Stimulated activated CD4-positive, alpha-beta T cell treated with anti-CD3 and anti-CD28 coated beads, TNF-alpha, amount 100 ng/mL, for 24 hours (primary cell): ENCODE measurements around the gene PLXDC1.
A peak's percentile ranks its signal among the peaks of the same experiment; 100 is the strongest.
"Not testable (repeated sequence)": the region's sequence is repeated elsewhere in the genome, so short reads cannot be mapped to it uniquely, and the experiment has no call there.

Experiments
- DNase-seq, 3 experiments: peaks; one replicate each; pipeline ENCODE4 v3.0.0-alpha.2; 2020; ENCODE audit warnings: low read depth in 3 of 3

PLXDC1 gene

GRCh38 chr17:39155654-39156053 lies 4.2 kb upstream of the PLXDC1 start:
- DNase-seq = no peak

- DNase-seq = peak; percentile 90
Observed at GRCh38 chr17:39153599-39154051, 2.2 kb upstream of the PLXDC1 start.

GRCh38 chr17:39151943-39152818 lies 744 bp upstream of the PLXDC1 start:
- no peak for DNase-seq

GRCh38 chr17:39150795-39151149 lies 665 bp downstream of the PLXDC1 start:
- DNase-seq = no peak

DNA sequence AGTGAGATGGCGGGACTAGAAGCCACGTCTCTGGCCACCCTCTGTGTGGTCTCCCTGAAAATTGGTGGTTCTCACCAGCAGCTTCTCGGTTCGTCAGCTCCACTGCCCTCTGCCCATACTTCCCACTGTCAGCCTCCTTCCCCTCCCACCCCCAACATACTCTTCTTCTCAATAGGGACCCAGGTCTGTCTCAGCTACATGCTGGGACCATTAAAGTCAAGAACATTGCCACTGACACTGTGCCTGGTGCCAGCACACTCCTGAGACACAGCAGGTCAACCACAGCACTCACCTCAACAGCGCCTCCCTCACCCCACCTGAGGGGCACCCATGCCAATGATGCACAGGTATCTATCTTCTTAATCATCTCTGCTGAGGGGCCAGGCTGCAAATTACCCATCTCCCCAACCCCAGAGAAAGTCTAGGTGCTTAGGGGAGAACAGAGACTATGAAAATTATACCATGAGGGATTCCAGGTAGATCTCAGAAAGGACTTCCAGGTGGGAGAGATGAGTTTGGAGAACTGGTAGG lies 1.3 kb downstream of the PLXDC1 start:
- DNase-seq = no peak

DNA sequence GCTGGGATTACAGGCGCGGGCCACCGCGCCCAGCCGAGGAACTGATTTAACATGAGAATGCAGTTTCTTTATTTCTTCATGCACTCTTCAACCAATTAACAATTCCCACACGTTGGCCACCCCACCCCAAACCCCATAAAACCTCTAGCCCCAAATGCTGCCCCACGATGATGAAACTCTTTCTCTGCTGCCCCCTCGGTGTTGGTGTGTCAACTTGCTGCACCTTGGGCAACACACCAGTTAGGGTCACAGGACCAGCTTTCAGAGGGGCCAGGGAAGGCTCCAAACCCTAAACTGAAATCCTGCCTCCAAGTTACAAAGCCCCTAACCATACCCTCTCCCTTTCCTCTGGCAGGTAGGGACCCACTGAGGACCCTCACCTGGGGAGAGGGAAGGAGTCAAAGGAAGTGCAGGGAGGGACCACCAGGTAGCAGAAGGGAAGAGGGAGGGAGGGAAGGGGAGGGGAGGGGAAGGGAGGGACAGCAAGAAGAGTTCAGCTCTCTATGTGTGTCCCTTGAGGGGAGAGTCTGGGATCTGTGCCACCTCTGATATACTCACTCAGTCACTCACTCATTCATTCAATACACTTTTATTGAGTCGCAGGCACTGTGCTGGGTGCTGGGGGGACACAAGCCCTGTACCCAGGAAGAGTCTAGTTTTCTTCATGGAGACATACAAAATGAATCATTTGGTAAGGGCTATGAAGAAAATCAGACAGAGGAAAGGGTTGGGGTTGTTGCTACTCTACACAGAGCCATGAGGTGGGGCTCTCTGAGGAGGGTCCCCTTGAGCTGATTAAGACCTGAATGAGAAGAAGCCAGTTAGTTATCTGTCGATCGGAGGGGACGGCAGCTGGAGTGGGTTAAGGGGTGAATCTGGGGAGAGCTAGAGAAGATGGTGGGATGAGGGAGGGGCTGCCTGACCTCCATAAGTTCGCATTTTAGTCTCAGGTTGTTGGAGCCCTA lies 3.9 kb downstream of the PLXDC1 start:
- DNase-seq = no peak

- DNase-seq = no peak
Observed at GRCh38 chr17:39146273-39146672, 5.2 kb downstream of the PLXDC1 start.

DNA sequence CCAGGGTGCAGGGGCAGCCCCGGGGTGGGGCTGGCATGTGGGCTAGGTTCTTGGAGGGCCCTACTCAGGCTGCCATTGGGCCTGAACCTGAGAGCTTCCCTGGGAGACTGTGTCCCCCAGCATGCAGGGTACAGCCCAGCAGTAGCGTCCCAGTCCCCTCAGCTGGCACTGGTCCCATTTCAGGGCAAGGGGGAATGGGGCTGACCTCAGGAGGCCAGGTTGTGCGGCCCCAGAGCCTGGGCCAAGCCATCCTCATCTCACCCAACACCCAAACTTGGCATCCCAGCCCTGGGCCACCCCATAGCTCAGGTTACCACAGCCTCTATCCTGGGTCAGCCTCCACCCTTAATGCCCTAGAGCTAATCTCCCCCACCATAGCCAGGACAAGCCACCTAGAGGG lies 6.3 kb downstream of the PLXDC1 start:
- no peak for DNase-seq

- DNase-seq = no peak
Observed at GRCh38 chr17:39144416-39144840, 7.0 kb downstream of the PLXDC1 start.

- DNase-seq = no peak
Observed at GRCh38 chr17:39143552-39144093, 7.8 kb downstream of the PLXDC1 start.

DNA sequence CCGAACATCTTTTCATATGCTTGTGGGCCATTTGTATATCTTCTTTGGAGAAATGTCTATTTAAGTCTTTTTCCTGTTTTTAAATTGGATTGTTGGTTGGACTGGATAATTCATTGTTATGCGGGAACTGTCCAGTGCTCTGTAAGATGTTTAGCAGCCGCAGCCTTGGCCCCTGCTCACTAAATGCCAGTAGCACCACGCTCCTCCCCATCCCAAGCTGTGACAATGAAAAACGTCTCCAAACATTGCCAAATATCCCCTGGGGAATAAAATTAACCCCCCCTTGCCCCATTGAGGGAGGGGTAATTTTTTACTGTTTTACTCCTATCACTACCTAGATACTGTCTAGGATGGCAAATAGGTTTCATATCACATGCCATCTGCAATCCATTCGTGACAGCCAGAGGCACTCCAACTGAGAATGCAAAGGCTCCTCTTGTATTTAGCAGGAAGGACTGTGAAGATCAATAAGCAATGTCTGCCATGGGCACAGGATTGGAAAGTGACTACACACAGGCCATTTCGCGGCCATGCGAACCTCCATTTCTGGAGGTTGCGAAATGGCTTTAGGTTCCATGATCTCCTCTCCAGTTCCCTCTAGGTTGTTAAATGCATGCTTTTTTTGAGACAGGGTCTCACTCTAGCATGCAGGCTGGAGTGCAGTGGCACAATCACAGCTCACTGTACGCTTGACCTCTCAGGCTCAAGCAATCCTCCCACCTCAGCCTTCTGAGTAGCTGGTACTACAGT lies 9.3 kb downstream of the PLXDC1 start:
- no peak for DNase-seq

- no peak for DNase-seq
Observed at GRCh38 chr17:39141294-39141693, 10.1 kb downstream of the PLXDC1 start.

DNA sequence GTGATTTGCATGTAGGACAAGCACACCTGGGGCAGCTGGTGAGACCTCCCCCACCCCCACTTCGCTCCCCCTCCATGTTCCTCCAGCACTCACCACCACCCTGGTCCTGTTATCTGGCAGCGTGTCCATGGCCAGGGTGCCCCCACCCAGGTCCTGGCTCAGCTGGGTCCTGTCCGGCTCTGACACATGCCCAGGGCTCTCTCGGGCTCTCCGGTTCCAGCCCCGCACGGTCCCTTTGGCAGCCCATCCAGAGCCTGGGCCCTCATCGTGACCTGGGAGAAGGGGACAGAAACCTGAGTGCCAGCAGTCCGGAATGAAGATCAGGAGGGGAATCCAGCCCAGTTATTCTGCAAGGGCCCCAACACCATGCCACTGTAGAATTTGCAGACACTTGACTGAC lies 11.9 kb downstream of the PLXDC1 start:
- DNase-seq = no peak

DNA sequence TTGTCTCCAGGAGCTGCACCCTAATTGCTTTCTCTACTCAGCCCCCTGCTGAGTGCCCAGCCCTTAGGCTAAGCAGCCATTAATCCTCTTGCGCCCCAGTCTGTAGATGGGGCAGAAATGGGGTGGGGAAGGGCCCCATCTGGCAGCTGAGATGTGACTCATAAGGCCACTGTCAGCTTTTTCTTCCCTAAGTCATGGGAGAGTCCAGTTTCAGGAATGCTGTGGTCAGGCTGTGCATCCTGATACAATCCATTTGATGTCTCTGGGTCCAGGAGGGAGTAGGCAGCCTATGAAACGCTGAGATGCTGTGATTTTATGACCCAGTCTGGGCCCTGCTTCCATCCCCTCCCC lies 12.3 kb downstream of the PLXDC1 start:
- DNase-seq = no peak

DNA sequence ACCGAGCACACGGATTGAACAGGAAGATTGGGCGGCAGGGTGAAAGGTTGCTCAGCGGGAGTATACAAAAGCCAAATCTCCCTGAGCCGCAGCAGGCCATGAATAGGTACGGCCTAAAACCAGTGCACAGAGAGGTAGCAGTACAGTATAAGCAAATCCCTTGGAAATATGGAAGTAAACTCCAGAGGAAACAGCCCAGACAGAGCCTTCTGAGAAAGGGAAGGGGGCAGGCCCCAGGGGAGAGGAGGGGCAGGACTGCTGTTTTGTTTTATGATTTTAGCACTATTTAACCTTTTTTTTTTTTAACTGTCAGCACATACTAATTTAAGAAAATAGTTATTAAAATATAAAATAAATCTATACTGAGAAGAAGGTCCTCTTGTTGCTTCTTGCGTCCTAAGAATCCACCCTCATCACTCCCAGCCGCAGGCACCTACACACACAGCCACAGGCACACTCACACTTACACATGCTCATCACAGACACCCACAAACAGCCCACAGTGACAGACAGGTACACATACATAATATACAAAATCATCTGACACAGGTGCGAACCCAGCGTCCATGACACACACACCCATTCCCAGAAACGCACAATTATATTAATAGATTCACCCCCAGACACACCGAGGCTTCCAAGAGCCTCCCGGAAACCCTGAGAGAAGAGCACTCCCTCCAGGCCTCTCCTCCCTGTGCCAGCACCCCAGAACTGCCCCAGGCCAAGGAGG lies 12.8 kb downstream of the PLXDC1 start:
- no peak for DNase-seq

DNA sequence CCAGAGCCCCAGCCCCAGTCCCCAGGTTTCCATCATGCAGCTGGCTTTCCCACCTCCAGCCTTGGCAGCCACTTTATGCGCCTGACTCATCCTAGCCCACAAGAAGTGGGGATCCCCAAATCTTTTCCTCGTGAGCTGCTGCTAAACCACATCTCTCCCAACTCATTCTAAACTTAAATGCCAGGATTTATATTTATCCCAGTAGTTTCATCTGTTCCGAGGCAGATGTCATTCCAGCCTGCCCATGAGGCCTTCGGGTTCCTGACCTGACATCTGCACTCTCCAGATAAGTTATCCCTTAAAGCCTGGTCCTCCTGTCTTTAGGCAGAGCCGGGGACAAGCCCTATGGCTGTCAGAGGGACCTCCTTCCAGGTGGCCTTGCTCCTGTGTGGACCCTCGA lies 16.6 kb downstream of the PLXDC1 start:
- no peak for DNase-seq

- no peak for DNase-seq
Observed at GRCh38 chr17:39132192-39132610, 19.2 kb downstream of the PLXDC1 start.

DNA sequence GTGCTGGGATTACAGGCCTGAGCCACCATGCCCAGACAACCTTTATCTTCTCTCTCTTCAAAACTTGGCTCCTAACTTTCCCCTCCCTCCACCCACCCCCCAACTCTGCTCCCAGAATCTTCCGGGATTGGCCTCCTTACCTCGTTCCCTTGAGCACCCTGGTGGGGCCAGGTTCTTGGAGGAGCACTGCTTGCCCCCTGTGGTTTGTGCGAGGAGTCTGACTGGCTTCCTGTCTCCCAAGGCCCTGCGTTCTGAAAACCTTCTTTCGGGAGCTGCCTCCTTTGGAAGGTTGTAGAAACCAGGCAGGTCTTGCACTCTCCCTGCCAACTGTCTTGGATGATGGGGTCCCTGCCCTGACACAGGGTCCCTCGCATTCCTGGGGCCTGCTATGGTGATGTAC lies 19.8 kb downstream of the PLXDC1 start:
- DNase-seq = no peak

- no peak for DNase-seq
Observed at GRCh38 chr17:39130205-39130604, 21.2 kb downstream of the PLXDC1 start.

GRCh38 chr17:39129544-39129943 lies 21.9 kb downstream of the PLXDC1 start:
- DNase-seq = not testable (repeated sequence)

- DNase-seq = no peak
Observed at GRCh38 chr17:39126436-39126835, 25.0 kb downstream of the PLXDC1 start.
